PC-3 (cell line): ENCODE results near the gene PLPP1. TPM values are rescaled to one million over a fixed set of nuclear protein-coding genes. Genes with fewer than 3 reads are reported as not detected.

Experiments
- ATAC-seq: fragments of 200-7000 bp; cut with Tn5 transposase; 2 replicates; pipeline ENCODE4 v1.9.1; 2020; ENCODE audit warnings: mild to moderate bottlenecking, moderate library complexity
- BruUV-seq: library from RNA; stranded (reverse); fragments of 400-500 nt; replicated peaks from 2 replicates; lab custom pipeline; 2021; lab: Mats Ljungman, UMichigan
- CTCF ChIA-PET: fragments of 300-600 bp; sonication (Branson Sonifier 250); formaldehyde crosslinking; loops from one replicate; lab custom pipeline; 2022; ENCODE audit warnings: antibody characterized with exemption; lab: Charles Lee
- POLR2A ChIA-PET: fragments of 300-600 bp; sonication (Branson Sonifier 250); formaldehyde crosslinking; loops from one replicate; lab custom pipeline; 2022; ENCODE audit warnings: antibody characterized with exemption; ENCODE audit not compliant: unreplicated experiment; lab: Charles Lee
- DNase-seq: peaks from one replicate; pipeline ENCODE4 v3.0.0-alpha.2; 2015
- H2AFZ ChIP-seq: fragments of 300-600 bp; sonication (generic); 2 replicates; pipeline ENCODE4 v1.6.0; 2016; ENCODE audit warnings: antibody characterized with exemption, low read length
- H3F3A ChIP-seq: fragments of 300-600 bp; sonication (generic); one replicate; pipeline ENCODE4 v1.6.0; 2017; ENCODE audit warnings: antibody characterized with exemption, low read length, control low read depth, mild to moderate bottlenecking; ENCODE audit not compliant: unreplicated experiment
- H3K27ac ChIP-seq: fragments of 300-600 bp; sonication (generic); 2 replicates; pipeline ENCODE4 v1.5.1; 2016; ENCODE audit warnings: mild to moderate bottlenecking, low read length
- H3K27me3 ChIP-seq: fragments of 300-600 bp; sonication (generic); 2 replicates; pipeline ENCODE4 v1.6.1; 2016; ENCODE audit warnings: low read length, mixed read lengths
- H3K36me3 ChIP-seq: fragments of 300-600 bp; sonication (generic); 2 replicates; pipeline ENCODE4 v1.6.1; 2016; ENCODE audit warnings: low read depth, mixed run types, low read length, mixed read lengths
- H3K4me1 ChIP-seq: fragments of 300-600 bp; sonication (generic); 2 replicates; pipeline ENCODE4 v1.5.1; 2016; ENCODE audit warnings: low read length; ENCODE audit not compliant: insufficient read depth
- H3K4me2 ChIP-seq: fragments of 300-600 bp; sonication (generic); 2 replicates; pipeline ENCODE4 v1.6.0; 2016; ENCODE audit warnings: low read length
- H3K4me3 ChIP-seq: fragments of 300-600 bp; sonication (generic); 2 replicates; pipeline ENCODE4 v1.5.1; 2016; ENCODE audit warnings: mild to moderate bottlenecking, low read length, mixed read lengths
- H3K79me2 ChIP-seq: fragments of 300-600 bp; sonication (generic); 2 replicates; pipeline ENCODE4 v1.6.1; 2017; ENCODE audit warnings: low read length, mixed read lengths
- H3K9ac ChIP-seq: fragments of 300-600 bp; sonication (generic); 2 replicates; pipeline ENCODE4 v1.6.0; 2016; ENCODE audit warnings: mild to moderate bottlenecking, low read length
- H3K9me2 ChIP-seq: fragments of 300-600 bp; sonication (generic); replicated peaks from 2 replicates; pipeline ENCODE4 v1.6.1; 2016; ENCODE audit warnings: mixed run types, low read length, mixed read lengths
- H3K9me3 ChIP-seq: fragments of 300-600 bp; sonication (generic); 2 replicates; pipeline ENCODE4 v1.6.1; 2016; ENCODE audit warnings: low read length, mixed read lengths
- H4K20me1 ChIP-seq: fragments of 300-600 bp; sonication (generic); 2 replicates; pipeline ENCODE4 v1.6.1; 2016; ENCODE audit warnings: low read length, mixed read lengths
- EZH2 ChIP-seq: fragments of 300-600 bp; sonication (generic); IDR thresholded peaks from one replicate; pipeline ENCODE4 v1.6.1; 2017; ENCODE audit warnings: antibody characterized with exemption, mild to moderate bottlenecking, low read length; ENCODE audit not compliant: unreplicated experiment
- EZH2phosphoT487 ChIP-seq: fragments of 300-600 bp; sonication (generic); IDR thresholded peaks from 2 replicates; pipeline ENCODE4 v1.6.1; 2018; ENCODE audit warnings: mild to moderate bottlenecking, antibody characterized with exemption, low read length, borderline replicate concordance
- intact Hi-C: fragments of 100-400 bp; cut with micrococcal nuclease; formaldehyde crosslinking; loops from 2 replicates; pipeline ENCODE4 v1.9.0; 2023
- total RNA-seq: library from RNA; depleted of rRNA; stranded (reverse); fragments of >200 nt; gene quantifications from 2 replicates; pipeline ENCODE4 v1.2.3, GENCODE V29; 2014
- TF ChIP-seq, protein P1 (sequence below): fragments of 300-600 bp; sonication (generic); conservative IDR thresholded peaks from 2 replicates; pipeline ENCODE4 v1.5.1; 2017; ENCODE audit warnings: antibody characterized with exemption, low read depth, mild to moderate bottlenecking, low read length

Gene PLPP1
- total RNA-seq, 1 experiment from 2014 or later, result 16.2 TPM

DNA sequence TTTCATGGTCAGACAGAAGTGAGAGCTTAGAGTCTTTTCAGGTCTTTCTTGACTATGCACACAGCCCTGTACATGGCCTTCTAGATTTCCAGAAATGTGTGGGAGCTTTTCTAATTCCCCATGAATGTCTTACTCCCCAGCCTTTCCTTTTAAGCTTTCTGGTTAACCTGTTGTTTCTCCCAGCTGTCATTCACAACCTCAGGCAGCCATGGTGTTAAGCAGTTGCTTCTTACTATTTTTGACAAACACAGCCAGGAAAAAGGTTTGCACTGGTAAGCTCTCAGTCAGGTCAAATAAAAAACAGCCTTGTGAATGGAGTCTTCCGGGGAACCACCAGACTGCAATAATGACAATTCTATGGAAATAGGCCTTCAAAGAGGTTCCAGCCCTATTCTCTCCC lies 142.1 kb downstream of the PLPP1 start:
- intact Hi-C loops, result no loop called here
- ChIA-PET POLR2A (no interaction called here), CTCF (no interaction called here)
- Histone ChIP-seq H3K9me2 (no peaks in the 10 kb centered on the region), H3K27ac (no peak overlapping the region), H3F3A (no peaks in the 10 kb centered on the region), H3K4me2 (no peak overlapping the region), H3K9me3 (no peaks in the 10 kb centered on the region), H3K36me3 (peaks cover 7% of the 10 kb centered on the region), H3K79me2 (no peaks in the 10 kb centered on the region), H3K4me3 (no peak overlapping the region), H4K20me1 (no peaks in the 10 kb centered on the region), H3K27me3 (no peaks in the 10 kb centered on the region), H3K9ac (no peak overlapping the region), H2AFZ (no peak overlapping the region), H3K4me1 (no peaks in the 10 kb centered on the region)
- BruUV-seq, result no TSS peak
- no peak for ATAC-seq
- DNase-seq, result no peak
- TF ChIP-seq, protein P1, sequence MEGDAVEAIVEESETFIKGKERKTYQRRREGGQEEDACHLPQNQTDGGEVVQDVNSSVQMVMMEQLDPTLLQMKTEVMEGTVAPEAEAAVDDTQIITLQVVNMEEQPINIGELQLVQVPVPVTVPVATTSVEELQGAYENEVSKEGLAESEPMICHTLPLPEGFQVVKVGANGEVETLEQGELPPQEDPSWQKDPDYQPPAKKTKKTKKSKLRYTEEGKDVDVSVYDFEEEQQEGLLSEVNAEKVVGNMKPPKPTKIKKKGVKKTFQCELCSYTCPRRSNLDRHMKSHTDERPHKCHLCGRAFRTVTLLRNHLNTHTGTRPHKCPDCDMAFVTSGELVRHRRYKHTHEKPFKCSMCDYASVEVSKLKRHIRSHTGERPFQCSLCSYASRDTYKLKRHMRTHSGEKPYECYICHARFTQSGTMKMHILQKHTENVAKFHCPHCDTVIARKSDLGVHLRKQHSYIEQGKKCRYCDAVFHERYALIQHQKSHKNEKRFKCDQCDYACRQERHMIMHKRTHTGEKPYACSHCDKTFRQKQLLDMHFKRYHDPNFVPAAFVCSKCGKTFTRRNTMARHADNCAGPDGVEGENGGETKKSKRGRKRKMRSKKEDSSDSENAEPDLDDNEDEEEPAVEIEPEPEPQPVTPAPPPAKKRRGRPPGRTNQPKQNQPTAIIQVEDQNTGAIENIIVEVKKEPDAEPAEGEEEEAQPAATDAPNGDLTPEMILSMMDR, result no peak
- no peak for TF ChIP-seq EZH2phosphoT487

DNA sequence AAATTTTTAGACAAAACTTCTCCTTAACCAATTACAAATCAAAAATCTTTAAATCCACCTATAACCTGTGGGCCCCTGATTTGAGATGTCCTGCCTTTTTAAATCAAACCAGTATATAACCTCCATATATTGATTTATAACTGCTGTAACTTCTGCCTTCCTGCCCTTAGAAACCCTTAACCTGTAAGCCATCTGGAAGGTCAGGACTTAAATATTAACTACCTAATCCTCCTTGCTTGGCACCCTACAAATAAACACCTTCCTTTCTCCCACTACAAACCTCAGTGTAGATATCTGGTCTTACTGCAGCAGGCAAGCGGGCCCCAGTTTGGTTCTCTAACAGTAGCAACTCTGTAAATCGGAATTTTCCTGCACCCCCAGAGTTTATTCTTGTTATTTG lies 143.1 kb downstream of the PLPP1 start:
- no peak overlapping the region for H3K27ac ChIP-seq
- DNase-seq, result no peak

DNA sequence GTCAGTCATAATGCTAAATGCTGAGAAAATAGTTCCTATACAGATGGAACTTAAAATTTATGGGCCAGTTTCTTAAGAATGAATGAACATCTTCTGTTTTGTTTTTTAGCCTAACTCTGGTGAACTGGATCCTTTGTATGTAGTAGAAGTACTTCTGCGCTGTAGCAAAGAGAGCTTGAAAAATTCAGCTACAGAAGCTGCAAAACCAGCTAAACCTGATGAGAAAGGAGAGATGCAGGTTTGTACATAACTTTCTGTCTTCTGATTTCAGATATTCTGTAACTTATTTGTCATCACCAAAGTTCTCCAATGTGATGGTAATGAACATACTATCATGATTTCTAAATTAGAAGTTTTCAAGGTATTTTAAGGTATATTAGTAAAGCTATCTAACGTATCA lies 146.9 kb downstream of the PLPP1 start:
- DNase-seq, result no peak
- no peak overlapping the region for H3K4me2 ChIP-seq
- no peak overlapping the region for H2AFZ ChIP-seq
- BruUV-seq, result no TSS peak
- H3K27me3 ChIP-seq, result no peaks in the 10 kb centered on the region
- H3K9me2 ChIP-seq, result no peaks in the 10 kb centered on the region
- no peak overlapping the region for H3K4me3 ChIP-seq
- POLR2A ChIA-PET, result interaction anchor here (0.7 kb wide), 1 partner anchor 102 kb away, joined by 4 read pairs; no protein-coding TSS in a partner anchor
- H3K9ac ChIP-seq, result no peak overlapping the region
- no peaks in the 10 kb centered on the region for H3F3A ChIP-seq
- peaks cover 12% of the 10 kb centered on the region for H3K36me3 ChIP-seq
- no peaks in the 10 kb centered on the region for H4K20me1 ChIP-seq
- no peak for ATAC-seq
- CTCF ChIA-PET, result no interaction called here
- no peak for TF ChIP-seq EZH2phosphoT487
- TF ChIP-seq EZH2, result no peak
- TF ChIP-seq, protein P1, result no peak
- H3K9me3 ChIP-seq, result no peaks in the 10 kb centered on the region
- no peak overlapping the region for H3K27ac ChIP-seq
- no peaks in the 10 kb centered on the region for H3K79me2 ChIP-seq
- intact Hi-C loops, result no loop called here
- H3K4me1 ChIP-seq, result no peaks in the 10 kb centered on the region

More for the DNA sequence above, 143.1 kb downstream of the PLPP1 start:
- no peak for ATAC-seq
- CTCF ChIA-PET, result no interaction called here
- Histone ChIP-seq H3F3A (no peaks in the 10 kb centered on the region), H3K4me2 (no peak overlapping the region), H2AFZ (no peak overlapping the region), H3K27me3 (no peaks in the 10 kb centered on the region), H3K9ac (no peak overlapping the region), H3K79me2 (no peaks in the 10 kb centered on the region), H3K4me1 (no peaks in the 10 kb centered on the region), H3K4me3 (no peak overlapping the region), H3K9me3 (no peaks in the 10 kb centered on the region), H4K20me1 (no peaks in the 10 kb centered on the region), H3K36me3 (peaks cover 10% of the 10 kb centered on the region), H3K9me2 (no peaks in the 10 kb centered on the region)
- no TSS peak for BruUV-seq
- intact Hi-C loops, result no loop called here
- TF ChIP-seq EZH2 (no peak), EZH2phosphoT487 (no peak)
- TF ChIP-seq, protein P1, result no peak
- POLR2A ChIA-PET, result no interaction called here
